M059J (cell line): ENCODE data around the gene SYDE1. TPM values are rescaled to one million over a fixed set of nuclear protein-coding genes. Genes with fewer than 3 reads are reported as not detected.
"Not testable (repeated sequence)": the region's sequence is repeated elsewhere in the genome, so short reads cannot be mapped to it uniquely, and the experiment has no call there.

Experiments used
- DNase-seq: peaks from one replicate; pipeline ENCODE4 v3.0.0-alpha.2; 2012; ENCODE audit warnings: low read depth
- total RNA-seq: library from RNA; depleted of rRNA; stranded (reverse); fragments of >200 nt; shearing (Covaris generic); gene quantifications from 2 replicates; pipeline ENCODE4 v1.2.3, GENCODE V29; 2014; rRNA removed

SYDE1 gene
- total RNA-seq = 19.7 and 38.3 TPM in 2 replicates

DNA sequence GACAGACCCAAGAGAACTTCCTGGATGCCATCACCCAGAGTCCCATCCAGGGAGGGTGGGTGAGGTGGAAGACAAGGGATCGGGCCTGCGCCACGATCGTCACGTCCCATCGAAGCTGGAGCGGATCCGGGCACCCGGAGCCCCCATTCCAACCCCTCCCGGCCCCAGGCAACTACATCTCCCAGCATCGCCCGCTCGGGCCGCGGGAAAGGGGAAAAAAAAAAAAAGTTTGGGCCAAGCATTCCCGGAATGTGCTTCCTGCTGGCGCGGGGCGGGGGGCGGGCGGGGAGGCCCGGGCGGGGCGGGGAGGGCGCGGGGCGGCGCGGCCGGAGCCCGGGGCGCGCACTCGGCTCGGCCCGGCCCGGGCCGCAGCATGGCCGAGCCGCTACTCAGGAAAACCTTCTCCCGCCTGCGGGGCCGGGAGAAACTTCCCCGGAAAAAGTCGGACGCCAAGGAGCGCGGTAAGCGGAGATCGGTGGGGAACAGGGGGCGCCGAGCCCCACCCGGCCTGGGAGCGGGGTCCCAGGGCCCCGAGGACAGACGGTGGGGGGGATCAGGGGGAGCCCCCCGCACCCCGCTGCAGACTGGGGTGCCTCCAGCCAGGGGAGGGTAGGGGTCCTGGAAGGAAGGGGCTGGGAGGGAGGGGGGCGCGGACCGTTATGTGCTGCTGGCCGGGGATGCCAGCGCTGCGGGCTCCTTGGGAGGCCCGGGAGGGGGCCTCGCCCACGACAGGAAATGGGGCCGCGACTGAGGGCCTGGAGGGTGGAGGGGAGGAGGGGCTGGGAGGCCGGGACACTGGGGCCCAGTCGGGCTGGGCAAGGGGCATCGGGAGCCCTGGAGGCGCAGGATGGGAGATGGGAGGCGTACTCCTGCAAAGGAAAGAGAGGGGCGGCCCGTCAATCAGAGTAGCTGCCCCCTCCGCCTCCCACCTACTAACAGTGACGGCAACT lies at the start of gene SYDE1:
Gene SYDE1, plus strand, starts transcription at position 341 of the 950 bp plus-strand sequence. Its CDS starts 33 bp downstream, at position 374.
- peak; percentile 74 for DNase-seq

DNA sequence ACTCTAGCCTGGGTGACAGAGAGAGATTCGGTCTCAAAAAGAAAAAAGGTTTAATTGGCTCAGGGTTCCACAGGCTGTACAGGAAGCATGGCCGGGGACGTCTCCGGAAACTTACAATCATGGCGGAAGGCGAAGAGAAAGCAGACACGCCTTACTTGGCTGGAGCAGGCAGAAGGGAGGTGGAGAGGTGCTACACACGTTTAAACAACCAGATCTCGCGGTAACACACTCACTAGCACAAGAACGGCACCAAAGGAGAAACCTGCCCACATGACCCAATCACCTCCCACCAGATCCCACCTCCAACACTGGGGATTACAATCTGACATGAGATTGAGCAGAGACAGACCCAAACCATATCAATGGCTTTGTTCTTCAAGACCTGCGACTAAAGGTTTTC lies 45.2 kb upstream of the SYDE1 start:
- no peak for DNase-seq

GRCh38 chr19:15070386-15070785 lies 36.8 kb upstream of the SYDE1 start:
- not testable (repeated sequence) for DNase-seq

GRCh38 chr19:15072930-15073647 lies 34.1 kb upstream of the SYDE1 start:
- DNase-seq = peak; percentile 64

GRCh38 chr19:15074371-15074770 lies 32.8 kb upstream of the SYDE1 start:
- no peak for DNase-seq

DNA sequence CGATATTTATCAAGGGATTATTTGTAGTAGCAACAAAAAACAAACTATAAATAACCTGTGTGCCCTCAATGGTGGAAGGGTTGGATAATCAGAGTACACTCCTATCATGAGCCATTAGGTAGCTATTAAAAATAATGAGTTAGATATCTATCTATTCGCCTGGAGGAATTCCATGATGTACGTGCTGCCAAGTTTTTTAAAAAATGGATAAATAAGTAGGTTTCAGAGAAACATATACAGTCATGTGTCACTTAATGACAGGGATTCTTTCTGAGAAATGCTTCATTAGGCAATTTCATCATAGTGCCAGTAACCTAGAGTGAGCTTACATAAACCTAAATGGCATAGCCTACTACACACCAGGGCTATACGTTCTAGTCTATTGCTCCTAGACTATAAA lies 31.4 kb upstream of the SYDE1 start:
- no peak for DNase-seq

GRCh38 chr19:15080002-15080401 lies 27.2 kb upstream of the SYDE1 start:
- DNase-seq = not testable (repeated sequence)

GRCh38 chr19:15081911-15082310 lies 25.3 kb upstream of the SYDE1 start, which contains the start of gene OR1I1:
OR1I1 (plus strand) TSS chr19:15082211; CDS start chr19:15087066, 4,855 bp downstream.
- no peak for DNase-seq

DNA sequence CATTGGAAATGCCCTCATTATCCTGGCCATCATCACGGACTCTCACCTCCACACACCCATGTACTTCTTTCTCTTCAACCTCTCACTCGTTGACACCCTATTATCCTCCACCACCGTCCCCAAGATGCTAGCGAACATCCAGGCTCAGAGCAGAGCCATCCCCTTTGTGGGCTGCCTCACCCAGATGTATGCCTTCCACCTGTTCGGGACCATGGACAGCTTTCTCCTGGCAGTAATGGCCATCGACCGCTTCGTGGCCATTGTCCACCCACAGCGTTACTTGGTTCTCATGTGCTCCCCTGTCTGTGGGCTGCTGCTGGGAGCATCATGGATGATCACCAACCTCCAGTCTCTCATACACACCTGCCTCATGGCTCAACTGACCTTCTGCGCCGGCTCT lies 20.0 kb upstream of the SYDE1 start:
- DNase-seq = no peak

DNA sequence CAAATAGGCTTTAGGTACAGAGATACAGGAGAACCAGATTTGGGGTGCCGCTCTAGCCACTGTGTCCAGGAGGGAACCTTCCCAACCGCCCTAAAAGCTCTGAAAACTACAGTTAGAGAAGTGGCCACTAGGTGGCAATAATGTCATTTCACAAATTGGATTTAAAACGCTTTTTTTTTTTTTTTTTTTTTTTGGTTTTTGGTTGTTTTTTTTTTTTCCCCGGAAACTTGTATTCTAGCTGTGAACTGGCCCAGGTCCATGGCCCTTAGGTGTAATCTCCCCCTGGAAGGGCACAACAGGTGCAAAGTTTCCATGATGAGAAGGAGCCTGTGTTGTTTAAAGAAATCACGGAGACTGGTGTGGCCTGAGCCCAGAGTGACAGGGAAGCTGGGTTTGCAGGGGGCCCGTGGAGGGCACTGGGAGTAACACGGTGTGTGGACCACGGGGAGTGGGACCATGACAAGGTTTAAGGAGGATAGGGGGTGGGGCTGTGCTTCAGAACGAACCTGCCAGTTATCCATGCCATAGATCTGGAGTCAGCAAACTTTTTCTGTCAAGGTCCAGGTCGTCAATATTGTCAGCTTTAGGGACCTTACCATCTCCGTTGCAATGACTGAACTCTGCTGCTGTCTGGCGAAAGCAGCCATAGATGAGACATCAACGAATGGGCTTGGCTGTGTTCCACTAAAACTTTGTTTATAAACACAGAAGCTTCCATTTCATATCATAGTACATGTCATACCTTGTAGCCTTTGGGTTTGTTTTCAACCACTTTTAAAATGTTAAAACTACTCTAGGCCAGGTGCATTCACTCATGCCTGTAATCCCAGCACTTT lies 15.1 kb upstream of the SYDE1 start:
- DNase-seq = peak; percentile 68

GRCh38 chr19:15093001-15093400 lies 14.2 kb upstream of the SYDE1 start:
- DNase-seq = no peak

DNA sequence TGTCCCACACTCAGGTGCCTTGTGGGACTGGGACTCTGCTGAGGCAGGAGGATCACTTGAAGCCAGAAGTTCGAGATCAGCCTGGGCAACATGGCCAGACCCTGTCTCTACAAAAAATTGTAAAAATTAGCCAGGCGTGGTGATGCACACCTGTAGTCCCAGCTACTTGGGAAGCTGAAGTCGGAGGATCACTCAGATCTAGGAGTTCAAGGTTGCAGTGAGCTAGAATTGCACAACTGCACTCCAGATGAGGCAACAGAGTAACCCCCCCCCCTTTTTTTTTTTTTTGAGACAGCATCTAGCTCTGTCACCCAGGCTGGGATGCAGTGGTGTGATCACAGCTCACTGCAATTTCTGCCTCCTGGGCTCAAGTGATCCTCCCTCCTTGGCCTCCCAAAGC lies 11.0 kb upstream of the SYDE1 start:
- DNase-seq = no peak

GRCh38 chr19:15097980-15098379 lies 9.2 kb upstream of the SYDE1 start:
- not testable (repeated sequence) for DNase-seq

GRCh38 chr19:15098460-15098859 lies 8.7 kb upstream of the SYDE1 start:
- no peak for DNase-seq

- no peak for DNase-seq
Observed at GRCh38 chr19:15099017-15099582, 8.1 kb upstream of the SYDE1 start.

DNA sequence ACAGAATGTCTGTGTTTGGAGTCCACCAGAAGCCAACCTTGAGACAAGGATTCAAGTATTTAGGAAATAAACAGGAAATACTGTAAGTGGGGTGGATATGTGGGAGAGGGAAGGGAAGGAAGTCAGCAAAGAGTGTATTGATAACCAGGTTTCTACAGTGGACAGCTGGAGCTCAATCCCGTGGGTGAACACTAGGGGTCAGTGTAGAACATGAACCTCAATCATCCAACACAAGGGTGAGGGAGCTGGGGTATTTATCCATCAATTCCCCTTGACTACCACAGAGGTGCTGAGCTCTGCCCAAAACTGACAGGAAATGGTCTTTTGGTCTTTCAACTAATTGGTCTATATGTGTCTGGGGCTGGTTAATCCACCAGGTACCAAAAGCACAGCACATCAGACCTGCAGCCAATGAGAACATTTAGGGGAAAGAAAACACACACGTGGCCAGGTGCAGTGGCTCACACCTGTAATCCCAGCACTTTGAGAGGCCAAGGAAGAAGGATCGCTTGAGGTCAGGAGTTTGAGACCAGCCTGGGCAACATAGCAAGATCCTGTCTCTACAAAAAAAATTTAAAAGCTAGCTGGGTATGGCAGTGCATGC lies 5.6 kb upstream of the SYDE1 start:
- peak; percentile 32 for DNase-seq

DNA sequence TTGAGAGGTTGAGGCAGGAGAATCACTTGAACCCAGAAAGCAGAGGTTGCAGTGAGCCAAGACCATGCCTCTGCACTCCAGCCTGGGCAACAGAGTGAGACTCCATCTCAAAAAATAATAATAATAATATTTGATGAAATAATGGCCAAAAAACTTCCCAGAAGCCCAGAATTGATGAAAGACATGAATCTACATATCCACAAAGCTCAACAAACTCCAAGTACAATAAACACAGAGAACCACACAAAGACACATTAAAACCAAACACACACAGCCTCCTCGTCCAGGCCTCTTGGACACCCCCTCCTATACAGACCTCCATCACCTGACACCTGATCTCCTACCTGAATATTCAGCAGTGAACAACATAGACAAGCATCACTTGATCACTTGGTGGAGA lies 3.2 kb upstream of the SYDE1 start:
- DNase-seq = no peak

DNA sequence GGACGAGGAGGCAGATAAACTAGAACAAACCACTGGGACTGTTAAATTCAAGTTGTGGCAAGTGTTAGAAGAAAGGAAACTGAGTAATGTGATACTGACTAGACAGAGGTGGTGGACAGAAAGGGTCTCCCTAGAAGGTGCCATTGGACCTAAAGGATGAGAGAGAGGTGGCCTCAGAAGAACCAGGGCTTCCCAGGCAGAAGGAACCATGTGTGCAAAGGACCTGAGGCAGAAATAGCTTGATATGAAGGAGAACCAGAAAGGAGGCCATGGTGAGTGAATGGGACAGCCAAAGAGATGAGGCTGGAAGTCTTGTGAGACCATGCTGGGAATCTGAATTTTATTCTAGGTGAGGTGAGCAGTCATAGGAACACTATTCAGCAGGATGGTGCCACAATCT lies 2.8 kb upstream of the SYDE1 start:
- DNase-seq = no peak

- no peak for DNase-seq
Observed at GRCh38 chr19:15105044-15105443, 2.2 kb upstream of the SYDE1 start.

GRCh38 chr19:15108145-15108844 lies 1.1 kb downstream of the SYDE1 start:
- DNase-seq = peak; percentile 15
